Endodermal cell (in vitro differentiated cells): ENCODE measurements around the gene LNPEP. TPM values are rescaled to one million over a fixed set of nuclear protein-coding genes. Genes with fewer than 3 reads are reported as not detected.

ENCODE experiments used
- DNase-seq: peaks from one replicate; pipeline ENCODE4 v3.0.0-alpha.2; 2017
- H3K27ac ChIP-seq: 2 replicates; pipeline ENCODE4 v1.5.1; 2013; ENCODE audit warnings: mild to moderate bottlenecking, low read depth, low read length, moderate library complexity
- H3K27me3 ChIP-seq: 2 replicates; pipeline ENCODE4 v1.6.1; 2013; ENCODE audit warnings: mild to moderate bottlenecking, low read length, moderate library complexity; ENCODE audit not compliant: insufficient read depth, control insufficient read depth, poor library complexity, severe bottlenecking
- H3K36me3 ChIP-seq: 2 replicates; pipeline ENCODE4 v1.7.0; 2013; ENCODE audit warnings: mild to moderate bottlenecking, low read length, moderate library complexity; ENCODE audit not compliant: control insufficient read depth, insufficient read depth
- H3K4me1 ChIP-seq: one replicate; pipeline ENCODE4 v1.7.0; 2013; ENCODE audit warnings: low read length; ENCODE audit not compliant: control insufficient read depth, insufficient read depth
- H3K4me3 ChIP-seq: 2 replicates; pipeline ENCODE4 v1.5.1; 2013; ENCODE audit warnings: mild to moderate bottlenecking, low read length, moderate library complexity
- H3K9ac ChIP-seq: 2 replicates; pipeline ENCODE4 v1.6.1; 2013; ENCODE audit warnings: mild to moderate bottlenecking, low read length, moderate library complexity; ENCODE audit not compliant: poor library complexity, severe bottlenecking; ENCODE audit errors: extremely low read depth
- H3K9me3 ChIP-seq: 2 replicates; pipeline ENCODE4 v1.6.1; 2013; ENCODE audit warnings: mild to moderate bottlenecking, low read length, moderate library complexity; ENCODE audit not compliant: control insufficient read depth
- H3K27ac Mint-ChIP-seq: 2 replicates; pipeline ENCODE4 v1.8.0; 2020; ENCODE audit warnings: mixed read lengths
- H3K27me3 Mint-ChIP-seq: 2 replicates; pipeline ENCODE4 v1.8.0; 2021; ENCODE audit warnings: mild to moderate bottlenecking, mixed read lengths; ENCODE audit not compliant: insufficient read depth
- H3K36me3 Mint-ChIP-seq: 2 replicates; pipeline ENCODE4 v1.8.0; 2020; ENCODE audit warnings: low read depth, mixed read lengths
- H3K4me1 Mint-ChIP-seq: 2 replicates; pipeline ENCODE4 v1.8.0; 2020; ENCODE audit warnings: mixed read lengths
- H3K4me3 Mint-ChIP-seq: 2 replicates; pipeline ENCODE4 v1.8.0; 2020; ENCODE audit warnings: mild to moderate bottlenecking, moderate library complexity, mixed read lengths
- H3K9me3 Mint-ChIP-seq: 2 replicates; pipeline ENCODE4 v1.8.0; 2020; ENCODE audit warnings: mild to moderate bottlenecking, mixed read lengths
- CTCF ChIP-seq: fragments of 200-600 bp; sonication (generic); conservative IDR thresholded peaks from 2 replicates; pipeline ENCODE4 v1.5.0; 2021; ENCODE audit warnings: antibody characterized with exemption, mild to moderate bottlenecking
- whole genome bisulfite sequencing, 2 experiments: methylation state at CpG; one replicate each; pipeline versions ENCODE4 v1.1.5 to v1.1.7; 2013; ENCODE audit warnings: missing lambda C conversion rate in 2 of 2, mixed read lengths in 1 of 2; ENCODE audit not compliant: insufficient coverage in 1 of 2, insufficient read length in 1 of 2; 5-methylcytosine and 5-hydroxymethylcytosine counted together
- total RNA-seq, 2 donors: library from RNA; stranded (reverse); fragmentation: NEBNext Ultra II Directional in 1 of 2; extraction: Animal tissue kit (Norgen Biotek cat#: 25700) in 1 of 2; gene quantifications; 2 replicates in 1 of 2; 3 replicates in 1 of 2; pipeline ENCODE4 v1.2.1, GENCODE V29; 2021

Gene LNPEP
- total RNA-seq, 2 donors from 2014 or later: 11.2 to 12.3 TPM

GRCh38 chr5:96911139-96911538 lies 24.7 kb upstream of the LNPEP start:
- H3K27ac Mint-ChIP-seq: no peak overlapping the region

GRCh38 chr5:96913233-96913632 lies 22.6 kb upstream of the LNPEP start:
- no peak for TF ChIP-seq CTCF

More at GRCh38 chr5:96911139-96911538, 24.7 kb upstream of the LNPEP start:
- DNase-seq: no peak
- H3K9me3 Mint-ChIP-seq: no peaks in the 10 kb centered on the region
- no peaks in the 10 kb centered on the region for H3K36me3 Mint-ChIP-seq
- Histone ChIP-seq H3K9me3 (no peaks in the 10 kb centered on the region), H3K36me3 (no peaks in the 10 kb centered on the region), H3K4me1 (no peaks in the 10 kb centered on the region), H3K9ac (no peak overlapping the region), H3K27me3 (no peaks in the 10 kb centered on the region), H3K4me3 (no peak overlapping the region), H3K27ac (no peak overlapping the region)
- H3K27me3 Mint-ChIP-seq: no peaks in the 10 kb centered on the region
- TF ChIP-seq CTCF: no peak
- WGBS, 2 experiments: 96 to 100% methylated on average over 1 to 2 of the region's 2 CpGs
- no peak overlapping the region for H3K4me3 Mint-ChIP-seq
- H3K4me1 Mint-ChIP-seq: no peaks in the 10 kb centered on the region

GRCh38 chr5:96919754-96920197 lies 16.1 kb upstream of the LNPEP start:
- H3K27ac Mint-ChIP-seq: no peak overlapping the region
- H3K36me3 Mint-ChIP-seq: no peaks in the 10 kb centered on the region
- peaks cover 4% of the 10 kb centered on the region for H3K9me3 Mint-ChIP-seq
- H3K4me1 ChIP-seq: no peaks in the 10 kb centered on the region
- H3K9ac ChIP-seq: no peak overlapping the region
- no peak overlapping the region for H3K4me3 ChIP-seq
- 92 to 100% methylated on average over 4 of the region's 4 CpGs for WGBS, 2 experiments
- no peak for TF ChIP-seq CTCF
- no peak overlapping the region for H3K27ac ChIP-seq
- H3K4me3 Mint-ChIP-seq: no peak overlapping the region
- no peak for DNase-seq
- H3K4me1 Mint-ChIP-seq: peaks cover 7% of the 10 kb centered on the region
- H3K9me3 ChIP-seq: no peaks in the 10 kb centered on the region
- no peaks in the 10 kb centered on the region for H3K27me3 ChIP-seq
- H3K27me3 Mint-ChIP-seq: no peaks in the 10 kb centered on the region
- no peaks in the 10 kb centered on the region for H3K36me3 ChIP-seq

More at GRCh38 chr5:96913233-96913632, 22.6 kb upstream of the LNPEP start:
- peaks cover 4% of the 10 kb centered on the region for H3K9me3 Mint-ChIP-seq
- Histone ChIP-seq H3K27ac (no peak overlapping the region), H3K4me3 (no peak overlapping the region), H3K27me3 (no peaks in the 10 kb centered on the region), H3K9ac (no peak overlapping the region), H3K36me3 (no peaks in the 10 kb centered on the region), H3K9me3 (no peaks in the 10 kb centered on the region), H3K4me1 (no peaks in the 10 kb centered on the region)
- no peak overlapping the region for H3K27ac Mint-ChIP-seq
- no peak overlapping the region for H3K4me3 Mint-ChIP-seq
- no peaks in the 10 kb centered on the region for H3K36me3 Mint-ChIP-seq
- H3K27me3 Mint-ChIP-seq: no peaks in the 10 kb centered on the region
- WGBS, 2 experiments: 86 to 93% methylated on average over 2 of the region's 2 CpGs
- no peak for DNase-seq
- no peaks in the 10 kb centered on the region for H3K4me1 Mint-ChIP-seq
